OCI-LY7 (cell line): ENCODE results near the gene TNIK. TPM values are rescaled to one million over a fixed set of nuclear protein-coding genes. Genes with fewer than 3 reads are reported as not detected.

Experiments
- BruUV-seq: library from RNA; stranded (reverse); fragments of 400-500 nt; replicated peaks from 2 replicates; lab custom pipeline; 2021; lab: Mats Ljungman, UMichigan
- CTCF ChIA-PET: fragments of 300-600 bp; sonication (Branson Sonifier 250); formaldehyde crosslinking; loops from one replicate; lab custom pipeline; 2022; ENCODE audit warnings: antibody characterized with exemption; ENCODE audit not compliant: unreplicated experiment; lab: Charles Lee
- POLR2A ChIA-PET: fragments of 300-600 bp; sonication (Branson Sonifier 250); formaldehyde crosslinking; loops from one replicate; lab custom pipeline; 2022; ENCODE audit warnings: antibody characterized with exemption; lab: Charles Lee
- DNase-seq: peaks from one replicate; pipeline ENCODE4 v3.0.0-alpha.2; 2015; ENCODE audit warnings: low spot score
- H2AFZ ChIP-seq: fragments of 200-600 bp; sonication (generic), shearing (Covaris generic); 2 replicates; pipeline ENCODE4 v1.6.1; 2014; ENCODE audit warnings: mild to moderate bottlenecking, antibody characterized with exemption, low read length, moderate library complexity
- H3K27ac ChIP-seq: fragments of 200-600 bp; sonication (generic); 2 replicates; pipeline ENCODE4 v1.5.1; 2014; ENCODE audit warnings: mixed run types, low read depth, mild to moderate bottlenecking, moderate library complexity, low read length, inconsistent platforms; ENCODE audit not compliant: poor library complexity, severe bottlenecking
- H3K36me3 ChIP-seq: fragments of 200-600 bp; sonication (generic); 2 replicates; pipeline ENCODE4 v1.6.1; 2014; ENCODE audit warnings: mild to moderate bottlenecking, antibody characterized with exemption, low read length, moderate library complexity, mixed read lengths; ENCODE audit not compliant: insufficient read depth
- H3K4me1 ChIP-seq: fragments of 200-600 bp; sonication (generic); 2 replicates; pipeline ENCODE4 v1.5.1; 2014; ENCODE audit warnings: mild to moderate bottlenecking, low read length; ENCODE audit not compliant: insufficient read depth, poor library complexity, severe bottlenecking
- H3K4me2 ChIP-seq: fragments of 200-600 bp; sonication (generic); 2 replicates; pipeline ENCODE4 v1.6.1; 2014; ENCODE audit warnings: mild to moderate bottlenecking, low read length
- H3K4me3 ChIP-seq: fragments of 200-600 bp; sonication (generic); 2 replicates; pipeline ENCODE4 v1.5.1; 2014; ENCODE audit warnings: mild to moderate bottlenecking, low read depth, low read length; ENCODE audit not compliant: poor library complexity, severe bottlenecking
- H3K79me2 ChIP-seq: fragments of 200-600 bp; sonication (generic); 2 replicates; pipeline ENCODE4 v1.6.1; 2016; ENCODE audit warnings: low read depth, mild to moderate bottlenecking, low read length, moderate library complexity, mixed read lengths; ENCODE audit not compliant: insufficient read depth
- H3K9me2 ChIP-seq: fragments of 200-600 bp; sonication (generic); 2 replicates; pipeline ENCODE4 v1.6.1; 2016; ENCODE audit warnings: mild to moderate bottlenecking, low read length, mixed read lengths; ENCODE audit not compliant: insufficient read depth
- H3K9me3 ChIP-seq: fragments of 200-600 bp; sonication (generic); 2 replicates; pipeline ENCODE4 v1.6.1; 2014; ENCODE audit warnings: mild to moderate bottlenecking, mixed run types, low read length, mixed read lengths
- H4K20me1 ChIP-seq: fragments of 200-600 bp; sonication (generic); 2 replicates; pipeline ENCODE4 v1.6.1; 2014; ENCODE audit warnings: mild to moderate bottlenecking, antibody characterized with exemption, low read length, moderate library complexity, mixed read lengths; ENCODE audit not compliant: insufficient read depth
- CTCF ChIP-seq: fragments of 200-600 bp; sonication (generic); conservative IDR thresholded peaks from 2 replicates; pipeline ENCODE4 v1.5.1; 2014; ENCODE audit warnings: mild to moderate bottlenecking, antibody characterized with exemption, low read length, moderate library complexity, mixed read lengths
- EZH2phosphoT487 ChIP-seq: fragments of 200-600 bp; sonication (generic); IDR thresholded peaks from 2 replicates; pipeline ENCODE4 v1.6.1; 2018; ENCODE audit warnings: low read depth, borderline replicate concordance, mild to moderate bottlenecking, mixed run types, antibody characterized with exemption, low read length, moderate library complexity, mixed read lengths
- intact Hi-C: fragments of 100-400 bp; cut with micrococcal nuclease; formaldehyde crosslinking; loops from one replicate; pipeline ENCODE4 v1.10.0; 2022; ENCODE audit not compliant: unreplicated experiment
- total RNA-seq, 2 experiments: library from RNA; depleted of rRNA in 1 of 2; stranded (reverse); fragments of >200 nt in 1 of 2; shearing (Covaris generic) in 1 of 2; gene quantifications; 2 replicates each; pipeline ENCODE4 v1.2.3, GENCODE V29; 2014 to 2022

The TNIK gene
- total RNA-seq, 2 experiments from 2014 or later = not detected

DNA sequence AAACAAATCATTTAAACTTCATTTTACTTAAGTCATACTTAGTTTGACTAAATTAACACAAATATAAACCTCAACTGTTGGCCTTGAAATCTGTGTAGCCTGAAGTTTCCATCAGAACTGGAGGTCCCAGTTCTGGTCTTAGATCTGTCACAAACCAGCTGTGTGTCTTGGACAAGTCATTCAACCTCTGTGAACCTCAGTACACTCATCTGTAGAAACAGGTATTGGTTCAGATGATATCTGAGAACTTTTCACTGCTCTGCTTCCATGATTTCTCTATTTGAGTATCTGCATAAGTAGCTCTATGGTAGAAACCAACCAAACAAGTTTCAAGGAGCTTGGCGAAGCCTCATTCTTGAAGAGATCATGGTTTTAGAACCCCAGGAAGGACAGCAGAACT lies 373.3 kb downstream of the TNIK start:
- H3K4me2 ChIP-seq = no peak overlapping the region
- no peak for DNase-seq
- no TSS peak for BruUV-seq
- intact Hi-C loops = no loop called here
- POLR2A ChIA-PET = no interaction called here
- no peaks in the 10 kb centered on the region for H3K9me3 ChIP-seq
- H3K4me1 ChIP-seq = no peaks in the 10 kb centered on the region
- no peaks in the 10 kb centered on the region for H3K36me3 ChIP-seq
- H4K20me1 ChIP-seq = no peaks in the 10 kb centered on the region
- no peak overlapping the region for H2AFZ ChIP-seq
- no peaks in the 10 kb centered on the region for H3K79me2 ChIP-seq
- H3K27ac ChIP-seq = no peak overlapping the region
- TF ChIP-seq EZH2phosphoT487 (no peak), CTCF (no peak)
- CTCF ChIA-PET = no interaction called here
- H3K9me2 ChIP-seq = no peaks in the 10 kb centered on the region
- no peak overlapping the region for H3K4me3 ChIP-seq

GRCh38 chr3:171077261-171077660 lies 382.9 kb downstream of the TNIK start:
- H2AFZ ChIP-seq = no peak overlapping the region
- TF ChIP-seq EZH2phosphoT487 (no peak), CTCF (no peak)
- CTCF ChIA-PET = no interaction called here
- no peaks in the 10 kb centered on the region for H3K9me3 ChIP-seq
- no peaks in the 10 kb centered on the region for H3K9me2 ChIP-seq
- POLR2A ChIA-PET = no interaction called here
- BruUV-seq = no TSS peak
- no peak for DNase-seq
- no peaks in the 10 kb centered on the region for H3K4me1 ChIP-seq
- H3K27ac ChIP-seq = no peak overlapping the region
- no peak overlapping the region for H3K4me3 ChIP-seq
- no peaks in the 10 kb centered on the region for H3K36me3 ChIP-seq
- no peaks in the 10 kb centered on the region for H3K79me2 ChIP-seq
- H3K4me2 ChIP-seq = no peak overlapping the region
- H4K20me1 ChIP-seq = no peaks in the 10 kb centered on the region
- intact Hi-C loops = no loop called here

GRCh38 chr3:171072432-171072831 lies 387.8 kb downstream of the TNIK start:
- Histone ChIP-seq H3K4me2 (no peak overlapping the region), H3K9me2 (no peaks in the 10 kb centered on the region), H3K9me3 (no peaks in the 10 kb centered on the region), H3K4me3 (no peak overlapping the region), H3K79me2 (no peaks in the 10 kb centered on the region), H2AFZ (no peak overlapping the region), H3K36me3 (no peaks in the 10 kb centered on the region), H3K27ac (no peak overlapping the region), H3K4me1 (no peaks in the 10 kb centered on the region), H4K20me1 (no peaks in the 10 kb centered on the region)
- CTCF ChIA-PET = no interaction called here
- POLR2A ChIA-PET = interaction anchor here (0.7 to 1.2 kb wide), 2 partner anchors 18 to 55 kb away, joined by 3 read pairs; no protein-coding TSS in a partner anchor
- DNase-seq = no peak
- intact Hi-C loops = no loop called here
- no TSS peak for BruUV-seq
- TF ChIP-seq CTCF (no peak), EZH2phosphoT487 (no peak)
